Ovary (tissue), 9 donors: ENCODE measurements around the gene APOL5. TPM values are rescaled to one million over a fixed set of nuclear protein-coding genes. Genes with fewer than 3 reads are reported as not detected.

ENCODE experiments used
- DNase-seq, 5 donors: peaks; one replicate each; pipeline ENCODE4 v3.0.0-alpha.2; 2019 to 2020
- H3K27ac ChIP-seq, 2 donors: fragments of 200-600 bp; one replicate each; pipeline versions ENCODE4 v1.5.1 to v1.8.0; 2019 to 2022
- H3K27me3 ChIP-seq: fragments of 200-600 bp; one replicate; pipeline ENCODE4 v1.8.0; 2022
- H3K36me3 ChIP-seq: fragments of 200-600 bp; sonication (generic); one replicate; pipeline ENCODE4 v1.5.1; 2019
- H3K4me1 ChIP-seq: one replicate; pipeline ENCODE4 v1.8.1; 2013; ENCODE audit warnings: mild to moderate bottlenecking, moderate library complexity; ENCODE audit not compliant: insufficient read depth
- H3K4me3 ChIP-seq: fragments of 200-600 bp; sonication (generic); one replicate; pipeline ENCODE4 v1.5.1; 2017
- H3K9me3 ChIP-seq, 2 donors: fragments of 200-600 bp in 1 of 2; sonication (generic) in 1 of 2; one replicate each; pipeline versions ENCODE4 v1.5.1 to v1.8.1; 2013 to 2019; ENCODE audit warnings: mild to moderate bottlenecking in 1 of 2, moderate library complexity in 1 of 2
- EP300 ChIP-seq: sonication (generic); formaldehyde crosslinking; IDR thresholded peaks from one replicate; pipeline ENCODE4 v1.6.1; 2017; ENCODE audit warnings: antibody characterized with exemption
- POLR2A ChIP-seq: fragments of 450-650 bp; IDR thresholded peaks from one replicate; pipeline ENCODE4 v1.6.1; 2017; ENCODE audit warnings: antibody characterized with exemption, mild to moderate bottlenecking, moderate library complexity
- WGBS, 3 donors: extraction: QIAGEN DNeasy Blood & Tissue Kit in 1 of 3; methylation state at CpG; one replicate each; pipeline versions ENCODE4 v1.1.5 to v1.1.7; 2013 to 2017; 5-methylcytosine and 5-hydroxymethylcytosine counted together
- intact Hi-C, 4 donors: fragments of 100-400 bp; cut with DNase I; formaldehyde crosslinking; loops; one replicate each; pipeline versions ENCODE4 v1.11.0 to v1.15.1; 2022 to 2023
- polyA plus RNA-seq, 2 donors: library from polyadenylated mRNA; stranded (reverse); fragments of 200-250 nt in 1 of 2; fragments of 350-450 nt in 1 of 2; fragmentation: Illumina TruSeq in 1 of 2; extraction: RNeasy Lipid Tissue Mini Kit (QIAGEN cat#74804) in 1 of 2; gene quantifications; one replicate each; pipeline ENCODE4 v1.2.3, GENCODE V29; 2013 to 2014
- total RNA-seq, 7 donors: library from RNA; depleted of rRNA in 2 of 7; stranded (reverse); fragments of >200 nt in 2 of 7; fragmentation: NEBNext Ultra II Directional in 3 of 7; extraction: Animal tissue kit (Norgen Biotek cat#: 25700) in 3 of 7; gene quantifications; one replicate each; pipeline versions ENCODE4 v1.1.0 to v1.2.4, GENCODE V29; 2016 to 2023
- TF ChIP-seq, protein P1 (sequence below), 3 donors: fragments of 450-650 bp in 2 of 3; fragments of 200-600 bp in 1 of 3; IDR thresholded peaks; one replicate each; pipeline versions ENCODE4 v1.5.1 to v1.8.0; 2016 to 2022; ENCODE audit warnings: antibody characterized with exemption in 3 of 3, mild to moderate bottlenecking in 1 of 3
- donor health status: DM: no; HTN: no; CAD: no; lungs with moderate emphysema.
- donor health status: DM: no; HTN: no; CAD: no.
- donor health status: Bipolar disorder and iron deficiency.
- donor health status: DM: yes; HTN: yes; CAD: no.
- donor health status: DM: no; HTN: no; CAD: no.
- donor health status: DM: yes; HTN: yes; CAD: no.

Gene APOL5
- total and polyA plus RNA-seq, 9 donors: not detected

DNA sequence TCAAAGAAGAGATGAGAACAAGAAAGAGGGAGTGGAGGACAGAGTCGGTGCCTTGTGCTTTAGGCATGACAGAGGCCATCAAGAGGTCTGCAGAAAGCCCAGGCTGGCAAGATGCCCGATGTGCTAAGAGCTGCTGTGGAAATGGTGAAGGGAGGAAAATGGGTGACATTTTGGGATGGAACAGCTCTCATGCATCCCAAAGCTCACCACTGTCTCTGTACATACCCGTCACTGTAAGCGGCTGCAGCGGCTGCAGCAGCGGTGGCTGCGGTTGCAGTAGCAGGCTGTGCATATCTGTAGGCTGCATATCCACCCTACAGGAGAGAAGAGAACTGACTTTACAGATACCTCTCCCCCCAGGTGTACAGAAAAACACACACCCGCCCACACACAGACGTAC, 28.6 kb downstream of the APOL5 start:
- 89 to 95% (median 92%) methylated on average over 9 of the region's 9 CpGs for WGBS, 3 donors
- TF ChIP-seq EP300 (no peak), POLR2A (no peak)
- TF ChIP-seq, protein P1, sequence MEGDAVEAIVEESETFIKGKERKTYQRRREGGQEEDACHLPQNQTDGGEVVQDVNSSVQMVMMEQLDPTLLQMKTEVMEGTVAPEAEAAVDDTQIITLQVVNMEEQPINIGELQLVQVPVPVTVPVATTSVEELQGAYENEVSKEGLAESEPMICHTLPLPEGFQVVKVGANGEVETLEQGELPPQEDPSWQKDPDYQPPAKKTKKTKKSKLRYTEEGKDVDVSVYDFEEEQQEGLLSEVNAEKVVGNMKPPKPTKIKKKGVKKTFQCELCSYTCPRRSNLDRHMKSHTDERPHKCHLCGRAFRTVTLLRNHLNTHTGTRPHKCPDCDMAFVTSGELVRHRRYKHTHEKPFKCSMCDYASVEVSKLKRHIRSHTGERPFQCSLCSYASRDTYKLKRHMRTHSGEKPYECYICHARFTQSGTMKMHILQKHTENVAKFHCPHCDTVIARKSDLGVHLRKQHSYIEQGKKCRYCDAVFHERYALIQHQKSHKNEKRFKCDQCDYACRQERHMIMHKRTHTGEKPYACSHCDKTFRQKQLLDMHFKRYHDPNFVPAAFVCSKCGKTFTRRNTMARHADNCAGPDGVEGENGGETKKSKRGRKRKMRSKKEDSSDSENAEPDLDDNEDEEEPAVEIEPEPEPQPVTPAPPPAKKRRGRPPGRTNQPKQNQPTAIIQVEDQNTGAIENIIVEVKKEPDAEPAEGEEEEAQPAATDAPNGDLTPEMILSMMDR (IDR thresholded peaks at IDR 0.05): no peak
- Histone ChIP-seq H3K4me1 (peaks cover 3% of the 10 kb centered on the region), H3K4me3 (no peak overlapping the region), H3K27me3 (no peaks in the 10 kb centered on the region), H3K36me3 (no peaks in the 10 kb centered on the region), H3K9me3 (no peaks in the 10 kb centered on the region), H3K27ac (no peak overlapping the region)
- no peak for DNase-seq
- intact Hi-C loops: no loop called here

DNA sequence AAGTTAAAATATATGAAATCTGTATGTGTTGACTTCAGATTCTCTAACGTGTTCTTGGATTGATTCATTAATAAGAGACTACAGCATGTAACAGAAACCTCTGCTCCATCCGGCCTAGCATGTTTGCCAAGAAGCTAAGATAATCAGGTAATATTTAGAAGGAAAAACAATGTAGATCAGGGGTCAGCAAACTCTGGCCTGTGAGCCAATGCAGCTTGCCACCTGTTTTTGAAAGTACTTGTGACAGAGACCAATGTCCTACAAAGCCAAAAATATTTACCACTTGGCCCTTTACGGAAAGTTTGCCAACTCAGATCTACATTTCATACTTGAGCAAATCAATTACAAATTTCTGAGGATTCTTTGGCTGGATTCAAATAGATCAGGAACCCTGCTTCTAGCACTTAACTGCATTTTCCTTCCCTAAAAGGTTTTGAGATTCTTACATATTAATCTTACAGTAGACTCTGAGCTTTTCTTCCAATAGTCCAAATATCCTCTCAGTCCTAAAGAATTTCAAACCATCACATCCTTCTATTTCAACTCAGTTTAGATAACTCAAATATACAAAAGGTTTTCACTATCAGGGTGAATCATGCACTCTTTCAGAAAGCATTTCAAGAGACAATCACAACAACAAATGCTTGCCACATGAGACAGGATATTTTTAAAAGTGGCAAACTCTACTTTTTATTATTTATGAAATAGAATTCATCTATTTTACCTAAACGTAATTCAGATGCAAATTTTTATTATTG, 29.5 kb downstream of the APOL5 start:
- Histone ChIP-seq H3K27me3 (no peaks in the 10 kb centered on the region), H3K9me3 (no peaks in the 10 kb centered on the region), H3K4me1 (peaks cover 3% of the 10 kb centered on the region), H3K36me3 (no peaks in the 10 kb centered on the region), H3K4me3 (no peak overlapping the region), H3K27ac (no peak overlapping the region)
- WGBS, 3 donors: 42 to 60% (median 56%) methylated on average over 4 of the region's 4 CpGs
- TF ChIP-seq, protein P1 (IDR thresholded peaks at IDR 0.05): no peak
- no peak for TF ChIP-seq EP300
- no peak for TF ChIP-seq POLR2A
- no peak for DNase-seq
- intact Hi-C loops: no loop called here

DNA sequence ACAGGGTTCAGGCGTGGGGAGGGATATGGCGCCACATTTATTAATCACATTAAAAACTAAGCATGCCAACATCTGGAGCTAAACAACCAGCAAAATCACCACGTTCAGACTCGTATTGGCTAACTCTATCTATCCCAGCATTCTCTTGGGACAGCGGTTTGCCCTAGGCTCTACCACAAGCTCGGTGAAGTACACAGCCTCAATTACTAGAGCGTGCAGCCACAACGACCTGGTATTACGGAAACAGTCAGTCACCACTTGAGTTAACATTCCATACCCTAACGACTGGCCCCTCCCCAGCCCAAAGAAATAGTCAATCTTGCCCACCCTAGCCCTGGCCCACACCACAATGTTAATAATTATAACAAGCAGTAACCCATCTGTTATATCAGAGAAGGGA, 32.1 kb downstream of the APOL5 start:
- DNase-seq: no peak
- Histone ChIP-seq H3K36me3 (no peaks in the 10 kb centered on the region), H3K27me3 (no peaks in the 10 kb centered on the region), H3K4me3 (no peak overlapping the region), H3K4me1 (peaks cover 3% of the 10 kb centered on the region), H3K27ac (no peak overlapping the region), H3K9me3 (no peaks in the 10 kb centered on the region)
- WGBS, 3 donors: 77 to 80% (median 77%) methylated on average over 10 of the region's 10 CpGs
- TF ChIP-seq, protein P1 (IDR thresholded peaks at IDR 0.05): no peak
- no peak for TF ChIP-seq EP300
- TF ChIP-seq POLR2A: no peak
- intact Hi-C loops: no loop called here

DNA sequence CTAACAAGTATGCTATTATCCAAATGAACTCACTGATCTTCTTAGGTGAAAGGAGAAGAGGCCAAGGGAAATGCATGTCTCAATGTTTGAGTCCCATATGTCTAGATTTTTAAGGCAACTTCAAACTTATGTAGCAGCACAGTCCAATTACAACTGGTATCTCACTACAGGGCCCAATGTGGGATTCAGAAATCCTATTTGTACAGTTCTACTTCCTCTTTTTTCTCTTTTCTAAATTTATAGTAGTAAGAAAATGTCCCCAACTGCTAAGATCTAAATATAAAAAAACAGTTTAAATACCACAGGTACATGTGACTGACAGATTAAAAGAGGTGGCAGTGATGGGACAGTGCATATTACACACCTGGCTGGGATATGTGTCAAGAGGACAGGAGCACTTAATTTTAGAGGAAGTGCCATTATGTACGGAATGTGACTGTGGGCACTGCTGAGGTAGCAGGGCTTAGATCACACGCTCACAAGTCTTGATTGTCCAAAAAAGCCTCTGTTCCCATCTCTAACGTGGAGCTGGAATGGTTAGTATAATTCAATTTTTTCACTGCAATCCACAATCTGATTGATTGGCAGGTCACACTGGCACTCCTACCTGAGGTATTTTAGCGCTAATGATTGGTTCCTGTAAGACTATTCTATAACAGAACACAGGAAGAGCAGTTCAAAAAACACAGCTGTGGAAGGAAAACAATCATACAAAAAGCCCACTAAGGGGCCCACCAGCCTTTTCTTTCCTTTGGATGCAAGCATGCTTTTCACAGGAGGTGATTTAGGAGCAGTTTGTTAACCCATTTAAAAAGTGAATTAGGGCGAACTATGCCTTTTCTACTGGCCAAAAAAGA, 34.6 kb downstream of the APOL5 start:
- DNase-seq: no peak
- TF ChIP-seq EP300 (no peak), POLR2A (no peak)
- TF ChIP-seq, protein P1 (IDR thresholded peaks at IDR 0.05): no peak
- Histone ChIP-seq H3K27me3 (no peaks in the 10 kb centered on the region), H3K9me3 (no peaks in the 10 kb centered on the region), H3K4me3 (no peak overlapping the region), H3K27ac (no peak overlapping the region), H3K36me3 (no peaks in the 10 kb centered on the region), H3K4me1 (no peaks in the 10 kb centered on the region)
- intact Hi-C loops: no loop called here
- 62 to 68% (median 63%) methylated on average over 5 of the region's 5 CpGs for WGBS, 3 donors
